Inflammatory macrophage treated with lipopolysaccharide for 1 hour (primary cell): Measurements from ENCODE around the gene HOXB6.

Experiments used
- DNase-seq, 2 donors: peaks; one replicate each; pipeline ENCODE4 v3.0.0-alpha.2; 2020 to 2022

HOXB6 gene

GRCh38 chr17:48609033-48609432 is 4.2 kb upstream of the HOXB6 start:
- no peak for DNase-seq

DNA sequence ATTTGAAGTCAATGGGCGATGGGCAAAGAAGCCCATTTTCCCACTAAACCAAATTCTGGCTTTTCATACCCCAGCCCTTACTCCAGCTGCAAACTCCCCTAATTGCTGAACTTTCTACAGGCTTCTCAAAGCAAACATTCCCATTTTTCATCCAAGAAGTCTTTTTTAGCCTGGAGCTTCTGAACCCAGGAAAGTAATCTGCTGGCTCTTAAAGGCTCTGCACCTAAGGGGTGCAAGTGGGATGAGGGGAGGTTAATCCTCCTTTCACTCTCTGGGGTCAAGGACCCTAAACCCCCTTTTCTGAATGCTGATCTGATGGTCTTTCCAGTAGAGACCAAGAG is 3.7 kb upstream of the HOXB6 start:
- DNase-seq = no peak

DNA sequence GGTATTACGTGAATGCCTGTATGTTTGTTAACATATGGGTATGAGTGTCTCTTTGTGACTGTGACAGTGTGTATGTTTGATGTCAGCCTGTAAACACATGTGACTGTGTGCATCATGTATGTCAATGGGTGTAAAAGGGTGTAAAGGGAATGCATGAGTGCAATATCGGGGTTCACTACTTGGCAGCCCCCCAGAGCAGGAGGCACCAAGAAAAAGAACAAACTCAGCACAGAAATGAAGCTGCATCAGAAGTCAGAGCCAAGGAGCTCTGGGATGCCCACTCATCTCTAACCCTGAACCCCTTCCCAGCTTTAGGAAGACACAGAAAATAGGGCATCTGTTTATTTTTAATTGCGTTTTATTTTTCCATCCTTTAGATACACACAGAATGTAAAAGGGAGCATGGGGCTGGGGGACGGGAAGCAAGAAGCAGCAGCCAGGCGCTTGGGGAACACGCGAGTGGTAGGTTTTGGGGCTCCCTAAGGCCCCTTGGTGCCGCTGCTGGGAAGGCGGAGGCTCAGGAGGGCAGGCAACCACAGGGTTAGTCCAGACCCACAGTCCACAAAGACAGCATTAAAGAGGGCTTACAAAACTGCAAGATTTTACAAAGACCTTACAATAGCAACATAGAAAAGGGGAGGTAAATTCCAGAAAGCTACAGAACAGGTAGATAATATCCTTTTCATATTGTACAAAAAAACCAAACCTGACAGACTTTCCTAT is 2.3 kb upstream of the HOXB6 start:
- DNase-seq = no peak

GRCh38 chr17:48605991-48606891 is 1.5 kb upstream of the HOXB6 start:
- no peak for DNase-seq

GRCh38 chr17:48605409-48605919 is 678 bp upstream of the HOXB6 start:
- no peak for DNase-seq

GRCh38 chr17:48603959-48604769 is 622 bp downstream of the HOXB6 start:
- DNase-seq = no peak

- DNase-seq = no peak
These were observed 3.0 kb downstream of the HOXB6 start for GRCh38 chr17:48601539-48602425.

DNA sequence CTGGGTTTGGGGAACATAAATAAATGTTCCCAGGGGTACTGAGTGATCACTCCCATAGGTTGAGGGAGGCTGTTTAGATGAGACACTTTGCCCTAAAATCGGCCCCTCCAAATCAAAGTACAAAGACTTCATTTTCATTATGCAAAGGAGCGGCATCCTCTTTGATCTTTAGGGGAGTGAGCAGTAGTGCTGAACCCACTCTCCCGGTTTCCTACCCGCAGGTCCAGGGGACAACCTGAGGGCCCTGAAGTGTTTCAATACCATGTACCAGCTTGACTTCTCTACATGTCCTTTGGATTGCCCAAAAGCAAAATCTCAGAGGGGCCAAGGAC is 3.6 kb downstream of the HOXB6 start:
- no peak for DNase-seq

- DNase-seq = no peak
These were observed 4.3 kb downstream of the HOXB6 start for GRCh38 chr17:48600244-48601098.

DNA sequence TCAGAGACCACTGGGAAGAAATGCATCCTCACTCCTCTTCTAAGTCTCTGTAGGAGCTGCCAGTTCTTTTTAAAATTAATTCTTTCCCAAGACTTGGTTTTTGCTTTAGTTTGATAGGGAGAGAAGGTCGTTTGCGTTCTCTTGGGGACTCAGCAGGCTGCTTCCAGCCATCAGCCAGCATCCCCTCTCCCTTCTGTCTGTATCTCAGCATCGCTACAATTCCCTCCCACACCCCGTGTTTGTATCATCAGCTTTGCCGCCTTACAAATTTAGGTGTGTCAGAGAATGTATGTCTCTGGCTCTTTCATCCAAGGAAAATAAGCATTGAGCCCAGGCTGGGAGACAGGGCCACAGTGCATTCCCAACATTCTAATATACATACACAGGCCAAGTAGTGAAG is 5.4 kb downstream of the HOXB6 start:
- no peak for DNase-seq

GRCh38 chr17:48598736-48599135 is 6.0 kb downstream of the HOXB6 start:
- no peak for DNase-seq

DNA sequence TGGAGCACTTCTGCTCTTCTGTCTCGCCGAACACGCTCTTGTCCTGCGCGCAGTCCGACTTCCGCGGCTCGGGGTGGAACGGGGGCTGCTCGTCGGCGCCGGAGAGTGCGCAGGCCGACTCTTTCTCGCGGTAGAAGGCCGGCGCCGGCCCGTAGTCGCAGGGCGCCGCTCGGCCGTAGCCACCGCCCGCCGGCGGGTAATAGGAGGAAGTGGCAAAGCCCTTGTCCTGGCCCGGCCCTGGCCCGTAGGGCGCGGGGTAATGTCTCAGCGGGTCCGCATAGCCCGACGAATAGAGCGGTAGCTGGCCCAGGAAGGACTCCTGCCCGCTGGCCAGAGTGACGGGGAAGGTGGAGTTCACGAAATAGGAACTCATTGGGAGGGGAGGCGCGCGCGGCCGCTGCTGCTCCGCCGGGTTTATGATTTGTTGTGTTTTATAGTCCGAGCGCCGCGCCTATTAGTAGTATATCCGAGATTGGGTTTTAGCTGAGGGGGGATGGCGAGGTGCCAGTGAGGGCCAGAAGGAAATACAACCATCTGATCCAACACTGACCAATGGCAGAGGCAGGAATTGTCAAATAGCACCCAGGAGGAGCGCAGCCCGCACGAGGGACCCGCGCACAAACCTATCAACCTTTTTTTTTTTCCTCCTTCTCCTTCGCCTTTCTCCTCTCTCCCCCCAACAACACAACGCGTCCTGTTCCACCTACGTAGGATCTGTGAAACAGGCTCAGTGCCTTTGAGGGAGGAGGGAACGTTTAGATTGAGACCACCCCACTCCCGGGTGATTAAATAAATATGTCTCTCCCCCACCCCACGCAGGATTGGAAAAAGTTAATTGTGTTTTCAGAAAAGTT is 6.8 kb downstream of the HOXB6 start:
- DNase-seq = peak; percentile 30 to 38

DNA sequence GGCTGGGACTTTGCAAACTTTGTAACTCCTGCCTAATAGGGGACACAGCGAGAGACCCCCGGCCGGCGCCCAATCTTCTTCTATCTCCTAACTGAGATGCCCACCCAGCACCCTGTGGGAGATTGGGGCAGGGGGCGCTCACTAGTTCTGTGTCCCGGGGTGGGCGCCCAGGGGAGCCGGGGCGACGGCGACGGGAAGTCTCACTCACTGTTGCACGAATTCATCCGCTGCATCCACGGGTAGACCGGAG is 7.3 kb downstream of the HOXB6 start:
- no peak for DNase-seq

DNA sequence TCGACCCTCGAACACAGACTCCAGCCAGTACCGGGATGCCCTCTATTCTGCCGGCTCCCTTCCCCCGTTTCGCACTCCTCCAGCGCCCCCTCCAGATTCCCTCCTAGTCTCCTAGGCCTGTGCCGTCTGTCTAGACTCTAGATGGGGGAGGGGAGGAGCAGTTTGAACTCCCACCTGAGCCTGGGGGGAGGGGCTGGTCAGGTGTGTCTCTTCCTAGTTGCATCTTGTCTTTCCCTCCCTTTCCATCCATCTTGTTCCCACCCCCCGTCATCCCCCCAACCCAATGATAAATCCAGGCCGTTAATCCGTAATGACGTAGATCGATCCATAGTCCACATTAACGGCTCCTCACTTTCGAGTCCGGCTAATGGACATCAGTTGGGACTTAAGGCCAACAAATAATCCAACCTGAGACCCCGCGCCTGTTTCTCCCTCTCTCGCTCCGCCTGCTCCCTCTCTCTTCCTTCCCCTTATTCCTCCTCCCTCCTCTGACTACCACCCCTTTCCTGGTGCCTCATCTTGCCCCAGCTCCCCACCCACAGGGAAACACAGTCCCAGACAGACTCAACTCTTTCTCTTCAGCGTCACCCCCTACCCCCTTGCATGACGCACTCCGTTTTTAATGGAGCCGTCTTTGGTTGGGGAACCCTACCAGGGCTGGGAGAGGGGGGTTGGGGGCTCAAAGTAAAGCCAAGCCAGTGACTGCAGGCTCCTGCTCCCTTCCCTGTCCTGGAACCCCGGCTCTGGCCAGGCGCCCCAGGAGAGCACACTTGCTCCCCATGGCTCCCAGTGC is 7.9 kb downstream of the HOXB6 start:
- no peak for DNase-seq

DNA sequence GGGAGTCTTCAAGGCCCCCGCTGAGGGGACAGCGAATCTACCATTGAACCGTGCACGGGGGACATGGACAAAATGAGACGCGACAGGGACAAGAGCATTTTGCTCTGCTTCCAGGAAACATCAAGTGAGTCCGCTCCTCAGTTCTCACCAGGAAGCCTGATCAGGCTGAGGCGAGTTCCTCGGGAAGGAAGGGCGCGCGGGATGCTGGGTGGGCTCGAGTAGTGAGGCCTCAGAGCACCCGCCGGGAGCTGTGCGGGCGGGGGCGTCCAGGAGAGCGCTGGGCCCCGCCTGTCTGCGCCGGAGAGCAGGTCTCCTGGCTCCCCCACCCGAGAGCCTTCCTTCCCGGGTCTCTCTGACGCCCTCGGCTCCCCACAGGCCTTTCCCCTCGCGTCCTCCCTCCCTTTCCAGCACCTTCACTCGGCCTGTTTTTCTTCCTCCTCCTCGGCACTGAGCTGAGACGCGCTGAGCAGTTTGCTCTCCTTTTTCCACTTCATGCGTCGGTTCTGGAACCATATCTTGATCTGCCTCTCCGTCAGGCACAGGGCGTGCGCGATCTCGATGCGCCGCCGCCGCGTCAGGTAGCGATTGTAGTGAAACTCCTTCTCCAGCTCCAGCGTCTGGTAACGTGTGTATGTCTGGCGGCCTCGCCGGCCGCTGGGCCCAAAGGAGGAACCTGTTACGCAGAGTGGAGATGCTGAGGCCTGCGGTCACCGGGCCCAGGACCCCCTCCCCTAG is 8.6 kb downstream of the HOXB6 start:
- no peak for DNase-seq

GRCh38 chr17:48595278-48595999 is 9.3 kb downstream of the HOXB6 start:
- DNase-seq = no peak

GRCh38 chr17:48594538-48595277 is 10.1 kb downstream of the HOXB6 start:
- DNase-seq = no peak
